Fibroblast of villous mesenchyme (primary cell): ENCODE measurements around the gene BCL11A. TPM values are rescaled to one million over a fixed set of nuclear protein-coding genes. Genes with fewer than 3 reads are reported as not detected.

Experiments
- DNase-seq: peaks from one replicate; pipeline ENCODE4 v3.0.0-alpha.2; 2010; ENCODE audit warnings: low read depth
- H3K4me3 ChIP-seq: 2 replicates; pipeline ENCODE4 v1.5.1; 2011; ENCODE audit warnings: low read depth, mild to moderate bottlenecking, low read length
- total RNA-seq: library from RNA; depleted of rRNA; stranded (reverse); fragments of >200 nt; gene quantifications from 2 replicates; pipeline ENCODE4 v1.2.3, GENCODE V29; 2012
- TF ChIP-seq, protein P1 (sequence below): IDR thresholded peaks from 2 replicates; pipeline ENCODE4 v1.5.1; 2012; ENCODE audit warnings: low read depth, mild to moderate bottlenecking, low read length; ENCODE audit not compliant: insufficient read depth

BCL11A gene
- total RNA-seq, 1 donor, result 0.43 TPM

DNA sequence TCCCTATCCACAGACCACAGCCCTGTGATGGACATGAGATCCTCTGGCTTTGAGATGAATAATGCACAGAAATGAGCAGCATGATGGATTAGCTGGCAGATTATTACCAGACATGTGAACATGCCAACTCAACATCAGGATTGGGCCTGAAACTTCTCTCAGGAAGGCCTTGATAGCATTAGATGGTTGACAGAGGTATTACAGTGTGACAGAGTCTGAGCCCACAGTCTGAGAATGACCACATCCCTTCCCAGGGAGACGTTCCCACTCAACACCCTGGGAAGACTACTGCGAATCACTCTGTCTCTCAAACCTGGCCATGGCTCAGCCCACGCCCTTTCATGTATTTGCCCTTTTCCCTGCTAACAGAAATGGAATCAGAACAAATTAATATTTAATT, 66.9 kb downstream of the BCL11A start:
- no peak overlapping the region for H3K4me3 ChIP-seq
- no peak for DNase-seq
- TF ChIP-seq, protein P1, sequence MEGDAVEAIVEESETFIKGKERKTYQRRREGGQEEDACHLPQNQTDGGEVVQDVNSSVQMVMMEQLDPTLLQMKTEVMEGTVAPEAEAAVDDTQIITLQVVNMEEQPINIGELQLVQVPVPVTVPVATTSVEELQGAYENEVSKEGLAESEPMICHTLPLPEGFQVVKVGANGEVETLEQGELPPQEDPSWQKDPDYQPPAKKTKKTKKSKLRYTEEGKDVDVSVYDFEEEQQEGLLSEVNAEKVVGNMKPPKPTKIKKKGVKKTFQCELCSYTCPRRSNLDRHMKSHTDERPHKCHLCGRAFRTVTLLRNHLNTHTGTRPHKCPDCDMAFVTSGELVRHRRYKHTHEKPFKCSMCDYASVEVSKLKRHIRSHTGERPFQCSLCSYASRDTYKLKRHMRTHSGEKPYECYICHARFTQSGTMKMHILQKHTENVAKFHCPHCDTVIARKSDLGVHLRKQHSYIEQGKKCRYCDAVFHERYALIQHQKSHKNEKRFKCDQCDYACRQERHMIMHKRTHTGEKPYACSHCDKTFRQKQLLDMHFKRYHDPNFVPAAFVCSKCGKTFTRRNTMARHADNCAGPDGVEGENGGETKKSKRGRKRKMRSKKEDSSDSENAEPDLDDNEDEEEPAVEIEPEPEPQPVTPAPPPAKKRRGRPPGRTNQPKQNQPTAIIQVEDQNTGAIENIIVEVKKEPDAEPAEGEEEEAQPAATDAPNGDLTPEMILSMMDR, result no peak

DNA sequence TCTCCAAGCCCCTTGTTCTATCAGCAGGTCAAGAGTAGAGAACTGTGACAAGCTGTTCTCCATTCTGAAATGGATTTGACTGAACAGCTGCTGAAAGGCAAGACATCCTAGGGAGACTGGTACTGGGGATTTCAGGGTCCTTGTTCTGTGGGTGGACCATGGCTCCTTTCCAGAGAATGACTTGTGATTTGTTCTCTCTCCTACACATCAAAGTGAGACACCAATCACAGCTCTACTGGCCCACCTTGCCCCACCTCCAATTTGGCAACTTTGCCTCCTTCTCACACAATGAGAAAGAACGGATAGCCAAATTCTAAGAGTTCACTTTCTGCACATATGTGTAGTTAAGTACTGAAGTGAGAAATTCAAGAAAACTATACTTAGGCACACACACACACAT, 67.4 kb downstream of the BCL11A start:
- DNase-seq, result no peak
- TF ChIP-seq, protein P1, result no peak
- no peak overlapping the region for H3K4me3 ChIP-seq

DNA sequence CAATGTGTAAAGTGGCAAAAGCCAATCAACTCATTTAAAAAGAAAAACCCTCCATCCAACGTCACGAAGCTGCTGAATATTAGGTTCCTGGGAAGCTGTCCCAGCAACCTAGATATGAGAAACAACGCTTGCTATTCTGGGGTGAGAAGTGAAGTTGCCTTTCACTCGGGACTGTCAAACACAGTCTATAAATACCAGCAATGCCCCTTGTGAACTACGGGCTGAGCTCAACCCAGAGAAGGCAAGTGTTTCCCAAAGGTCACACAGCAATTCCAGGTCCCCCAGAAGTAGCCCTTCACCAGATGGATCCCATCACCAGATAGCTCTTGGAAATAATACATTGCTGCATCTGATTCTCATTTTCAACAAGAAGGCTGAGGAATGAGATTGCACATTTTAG, 67.9 kb downstream of the BCL11A start:
- TF ChIP-seq, protein P1, result no peak
- H3K4me3 ChIP-seq, result no peak overlapping the region
- no peak for DNase-seq

DNA sequence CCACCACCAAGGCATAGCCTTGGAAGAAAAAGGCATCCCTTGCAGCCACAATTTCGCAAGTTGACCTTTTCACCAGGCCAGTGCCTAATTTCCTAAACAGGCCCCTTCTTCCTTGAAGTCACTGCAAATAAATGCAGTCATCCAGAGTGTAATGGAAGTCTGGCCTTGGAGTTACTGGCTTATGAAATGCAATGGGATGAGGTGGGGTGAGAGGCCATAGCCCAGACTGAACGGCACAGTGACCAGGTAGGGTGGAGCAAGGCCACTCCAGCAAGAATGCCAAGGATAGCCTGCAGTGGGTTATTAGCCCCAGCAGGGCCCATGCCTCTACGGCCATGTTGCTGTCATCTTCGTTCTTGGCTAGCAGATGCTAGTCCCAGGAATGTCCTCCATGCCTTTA, 68.4 kb downstream of the BCL11A start:
- no peak for DNase-seq
- TF ChIP-seq, protein P1, result no peak
- no peak overlapping the region for H3K4me3 ChIP-seq

DNA sequence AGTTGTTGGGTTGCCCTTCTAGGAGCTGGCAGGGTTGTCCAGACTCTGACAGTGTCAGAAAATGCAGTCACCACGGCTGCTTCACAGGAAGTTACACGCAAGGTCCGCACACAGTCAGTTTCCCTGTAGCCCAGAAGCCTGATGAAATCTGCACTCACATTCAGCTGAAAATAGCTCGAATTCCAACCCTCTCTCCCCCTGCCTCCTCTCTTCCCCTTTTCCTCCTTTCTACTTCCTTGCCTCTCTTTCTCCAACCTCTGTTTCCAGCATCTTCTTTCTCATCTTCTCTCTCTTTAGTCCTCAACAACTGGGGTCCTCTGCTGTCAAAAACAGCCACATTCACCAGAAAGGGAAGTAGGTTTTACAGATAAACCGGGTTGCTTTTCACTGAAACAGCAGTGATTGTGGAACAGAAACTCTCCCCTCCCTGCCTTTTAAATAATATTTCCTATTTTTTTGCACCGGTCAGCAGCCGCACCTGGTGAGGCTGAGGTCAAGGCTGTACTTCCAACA, 69.3 kb downstream of the BCL11A start:
- DNase-seq, result peak; percentile 9
- TF ChIP-seq, protein P1, result no peak
- H3K4me3 ChIP-seq, result no peak overlapping the region

DNA sequence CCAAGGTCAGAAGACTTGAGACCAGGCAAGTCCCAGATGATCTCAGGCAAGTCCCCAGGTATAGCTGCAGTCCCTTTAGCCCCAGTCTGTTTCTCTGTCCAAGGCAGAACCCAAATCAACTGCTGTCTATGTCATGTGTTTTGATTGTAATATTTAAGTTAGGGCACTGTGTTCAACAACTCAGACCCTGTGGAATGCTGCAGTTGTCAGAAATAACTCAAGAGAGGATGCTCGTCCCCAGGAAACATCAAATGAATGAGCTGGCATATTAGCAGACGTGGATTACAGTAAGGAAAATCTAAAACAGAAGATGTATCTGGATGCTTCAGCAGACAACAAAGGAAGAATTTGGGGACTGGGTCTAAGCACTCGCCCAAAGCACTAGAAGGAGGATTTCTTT, 70.1 kb downstream of the BCL11A start:
- DNase-seq, result no peak
- TF ChIP-seq, protein P1, result no peak
- H3K4me3 ChIP-seq, result no peak overlapping the region

DNA sequence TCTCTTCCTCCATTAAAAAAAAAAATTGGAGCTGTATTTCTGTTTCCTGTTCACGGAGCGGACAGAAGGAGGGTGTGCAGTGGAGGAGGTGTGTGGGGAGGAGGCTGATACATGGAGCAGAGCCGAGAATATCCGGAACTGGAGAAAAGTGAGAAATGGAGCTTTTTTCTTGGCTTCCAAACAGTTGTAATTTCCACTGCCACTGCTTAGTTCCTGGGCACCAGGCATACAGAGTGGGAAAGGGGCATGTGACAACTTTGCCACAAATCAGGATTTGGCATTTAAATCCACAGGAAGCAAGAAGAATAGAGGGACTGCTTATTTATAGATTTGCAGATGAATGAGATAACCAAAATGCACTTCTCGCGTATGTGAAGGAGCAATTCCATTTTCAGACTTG, 71.2 kb downstream of the BCL11A start:
- no peak overlapping the region for H3K4me3 ChIP-seq
- TF ChIP-seq, protein P1, result no peak
- no peak for DNase-seq
